ENCODE data around the gene NOP10. TPM values are rescaled to one million over a fixed set of nuclear protein-coding genes. Genes with fewer than 3 reads are reported as not detected.
A peak's percentile ranks its signal among the peaks of the same experiment; 100 is the strongest.

NOP10 gene
- total RNA-seq, 2 experiments from 2014 or later, result 142 to 143 TPM

GRCh38 chr15:34314491-34315490 is 28.1 kb downstream of the NOP10 start:
- Mint-ChIP-seq H3K9me3 (no peaks in the 10 kb centered on the region), H3K27me3 (no peaks in the 10 kb centered on the region), H3K36me3 (peaks cover 16% of the 10 kb centered on the region), H3K4me3 (no peak overlapping the region), H3K4me1 (peaks cover 19% of the 10 kb centered on the region), H3K27ac (peak overlapping the region; percentile 7)
- no peak for DNase-seq
- POLR2A ChIA-PET, result interaction anchor here (0.7 kb wide), 1 partner anchor 23 kb away, joined by 3 read pairs; the partner anchor contains the start of gene SLC12A6
- ATAC-seq (ENCODE audit: low read depth), result no peak

- no peaks in the 10 kb centered on the region for H3K9me3 Mint-ChIP-seq
- peaks cover 15% of the 10 kb centered on the region for H3K4me1 Mint-ChIP-seq
- H3K4me3 Mint-ChIP-seq, result no peak overlapping the region
These were observed 31.4 kb downstream of the NOP10 start for GRCh38 chr15:34311563-34311962.

GRCh38 chr15:34304613-34305012 is 38.3 kb downstream of the NOP10 start:
- no peak overlapping the region for H3K4me3 Mint-ChIP-seq
- ATAC-seq (ENCODE audit: low read depth) (no peak), DNase-seq (no peak)
- H3K4me1 Mint-ChIP-seq, result peaks cover 11% of the 10 kb centered on the region
- H3K27me3 Mint-ChIP-seq, result no peaks in the 10 kb centered on the region
- no peak overlapping the region for H3K27ac Mint-ChIP-seq
- POLR2A ChIA-PET, result no interaction called here
- peaks cover 1% of the 10 kb centered on the region for H3K9me3 Mint-ChIP-seq
- peaks cover 25% of the 10 kb centered on the region for H3K36me3 Mint-ChIP-seq

More at GRCh38 chr15:34311563-34311962, 31.4 kb downstream of the NOP10 start:
- no peaks in the 10 kb centered on the region for H3K27me3 Mint-ChIP-seq
- no peak for ATAC-seq (ENCODE audit: low read depth)
- no peak for DNase-seq
- POLR2A ChIA-PET, result no interaction called here
- H3K36me3 Mint-ChIP-seq, result peaks cover 24% of the 10 kb centered on the region
- H3K27ac Mint-ChIP-seq, result no peak overlapping the region

GRCh38 chr15:34301058-34301457 is 41.9 kb downstream of the NOP10 start:
- peaks cover 1% of the 10 kb centered on the region for H3K9me3 Mint-ChIP-seq
- DNase-seq, result no peak
- H3K27me3 Mint-ChIP-seq, result no peaks in the 10 kb centered on the region
- peaks cover 14% of the 10 kb centered on the region for H3K4me1 Mint-ChIP-seq
- POLR2A ChIA-PET, result no interaction called here
- no peak overlapping the region for H3K4me3 Mint-ChIP-seq
- no peak for ATAC-seq (ENCODE audit: low read depth)
- no peak overlapping the region for H3K27ac Mint-ChIP-seq
- peaks cover 25% of the 10 kb centered on the region for H3K36me3 Mint-ChIP-seq

- no peak for ATAC-seq (ENCODE audit: low read depth)
- no peaks in the 10 kb centered on the region for H3K9me3 Mint-ChIP-seq
- no peak overlapping the region for H3K27ac Mint-ChIP-seq
- no peaks in the 10 kb centered on the region for H3K27me3 Mint-ChIP-seq
- POLR2A ChIA-PET, result no interaction called here
- H3K4me3 Mint-ChIP-seq, result no peak overlapping the region
- no peak for DNase-seq
- H3K4me1 Mint-ChIP-seq, result peaks cover 12% of the 10 kb centered on the region
- H3K36me3 Mint-ChIP-seq, result peaks cover 28% of the 10 kb centered on the region
These were observed 45.9 kb downstream of the NOP10 start for GRCh38 chr15:34297059-34297458.

- Mint-ChIP-seq H3K27me3 (no peaks in the 10 kb centered on the region), H3K27ac (no peak overlapping the region), H3K36me3 (peaks cover 50% of the 10 kb centered on the region), H3K4me1 (peaks cover 7% of the 10 kb centered on the region), H3K4me3 (no peak overlapping the region), H3K9me3 (peaks cover 5% of the 10 kb centered on the region)
- no peak for DNase-seq
- POLR2A ChIA-PET, result no interaction called here
- ATAC-seq (ENCODE audit: low read depth), result no peak
These were observed 50.3 kb downstream of the NOP10 start for GRCh38 chr15:34292621-34293020.

Small RNAs within 50 kb of the gene (microRNA-seq; reads per million reads assigned to microRNA genes)
- not detected for gene MIR1233-1

Other genes with a start within 250 kb of the NOP10 start
- gene EMC7, start 241.3 kb downstream of the NOP10 start, total RNA-seq, result 10 to 100 TPM; 46.4 to 57.5 TPM
- 1 to 10 TPM; 3.8 to 4.5 TPM for gene PGBD4, start 241.1 kb downstream of the NOP10 start, total RNA-seq
- gene KATNBL1, start 133.0 kb downstream of the NOP10 start, total RNA-seq, result 10 to 100 TPM; 49.1 to 49.5 TPM
- gene EMC4, start 118.1 kb downstream of the NOP10 start, total RNA-seq, result 10 to 100 TPM; 72.3 to 85.2 TPM
- gene SLC12A6, start 5.4 kb downstream of the NOP10 start, total RNA-seq, result 10 to 100 TPM; 42.0 to 44.9 TPM
- not detected for gene NUTM1, start 179 bp upstream of the NOP10 start, total RNA-seq
- gene LPCAT4, start 24.1 kb upstream of the NOP10 start, total RNA-seq, result 100 to 1,000 TPM; 112 to 119 TPM
- 100 to 1,000 TPM; 307 to 311 TPM for gene GOLGA8A, start 94.7 kb upstream of the NOP10 start, total RNA-seq
- gene GOLGA8B, start 240.5 kb upstream of the NOP10 start, total RNA-seq, result 100 to 1,000 TPM; 371 to 410 TPM